NCI-H187 treated with DMSO at 0.1 percent for 48 hours (cell line): ENCODE results near the gene MYH3.
A peak's percentile ranks its signal among the peaks of the same experiment; 100 is the strongest.

ENCODE experiments used
- DNase-seq: peaks from one replicate; lab custom pipeline; 2025; lab: John Stamatoyannopoulos, UW

Gene MYH3

GRCh38 chr17:10648956-10649355, 8.2 kb downstream of the MYH3 start:
- DNase-seq: no peak

- no peak for DNase-seq
Observed at GRCh38 chr17:10648381-10648780, 8.7 kb downstream of the MYH3 start.

GRCh38 chr17:10646392-10646990, 10.6 kb downstream of the MYH3 start:
- peak; percentile 0 for DNase-seq

- DNase-seq: no peak
Observed at GRCh38 chr17:10640475-10640874, 16.6 kb downstream of the MYH3 start.

- DNase-seq: no peak
Observed at GRCh38 chr17:10638151-10638550, 19.0 kb downstream of the MYH3 start.

GRCh38 chr17:10635290-10635689, 21.8 kb downstream of the MYH3 start:
- no peak for DNase-seq

GRCh38 chr17:10633738-10634379, 23.2 kb downstream of the MYH3 start:
- DNase-seq: no peak

GRCh38 chr17:10631701-10632100, 25.4 kb downstream of the MYH3 start:
- no peak for DNase-seq

GRCh38 chr17:10631048-10631700, 25.9 kb downstream of the MYH3 start:
- DNase-seq: no peak

GRCh38 chr17:10629706-10630105, 27.4 kb downstream of the MYH3 start:
- no peak for DNase-seq

- no peak for DNase-seq
Observed at GRCh38 chr17:10628756-10629155, 28.4 kb downstream of the MYH3 start.

- DNase-seq: no peak
Observed at GRCh38 chr17:10626390-10626789, 30.7 kb downstream of the MYH3 start.

- no peak for DNase-seq
Observed at GRCh38 chr17:10624969-10625368, 32.1 kb downstream of the MYH3 start.

- no peak for DNase-seq
Observed at GRCh38 chr17:10623737-10624338, 33.3 kb downstream of the MYH3 start.

- no peak for DNase-seq
Observed at GRCh38 chr17:10622617-10623485, 34.3 kb downstream of the MYH3 start.

GRCh38 chr17:10621397-10621796, 35.7 kb downstream of the MYH3 start:
- DNase-seq: no peak

- DNase-seq: no peak
Observed at GRCh38 chr17:10620823-10621222, 36.3 kb downstream of the MYH3 start.

- no peak for DNase-seq
Observed at GRCh38 chr17:10618202-10618635, 38.9 kb downstream of the MYH3 start.

- no peak for DNase-seq
Observed at GRCh38 chr17:10617120-10617505, 40.0 kb downstream of the MYH3 start.

GRCh38 chr17:10616502-10617119, 40.5 kb downstream of the MYH3 start:
- DNase-seq: no peak

- DNase-seq: no peak
Observed at GRCh38 chr17:10614536-10615155, 42.5 kb downstream of the MYH3 start.
